H9 (cell line): Measurements from ENCODE around the gene OSBP2. TPM values are rescaled to one million over a fixed set of nuclear protein-coding genes. Genes with fewer than 3 reads are reported as not detected.

Experiments used
- DNase-seq: peaks from one replicate; pipeline ENCODE4 v3.0.0-alpha.2; 2017
- H2AFZ ChIP-seq: one replicate; pipeline ENCODE4 v1.6.1; 2013; ENCODE audit warnings: mild to moderate bottlenecking, low read length, control low read depth, moderate library complexity
- H2AK5ac ChIP-seq: 2 replicates; pipeline ENCODE4 v1.6.1; 2013; ENCODE audit warnings: low read length, control low read depth, mixed read lengths; ENCODE audit not compliant: insufficient read length
- H2BK120ac ChIP-seq: one replicate; pipeline ENCODE4 v1.6.1; 2013; ENCODE audit warnings: low read depth, mild to moderate bottlenecking, low read length, control low read depth, inconsistent platforms; ENCODE audit not compliant: poor library complexity, severe bottlenecking
- H2BK12ac ChIP-seq: 2 replicates; pipeline ENCODE4 v1.6.1; 2013; ENCODE audit warnings: low read length, control low read depth, mixed read lengths, low read depth; ENCODE audit not compliant: insufficient read length
- H2BK15ac ChIP-seq: 2 replicates; pipeline ENCODE4 v1.6.1; 2013; ENCODE audit warnings: low read depth, low read length, control low read depth
- H2BK20ac ChIP-seq: one replicate; pipeline ENCODE4 v1.6.1; 2013; ENCODE audit warnings: low read depth, mild to moderate bottlenecking, low read length, control low read depth, inconsistent platforms; ENCODE audit not compliant: poor library complexity, severe bottlenecking
- H2BK5ac ChIP-seq: 2 replicates; pipeline ENCODE4 v1.6.1; 2013; ENCODE audit warnings: low read length, control low read depth, mixed read lengths; ENCODE audit not compliant: insufficient read length
- H3K14ac ChIP-seq: 2 replicates; pipeline ENCODE4 v1.6.1; 2013; ENCODE audit warnings: low read length, control low read depth; ENCODE audit not compliant: insufficient read depth
- H3K18ac ChIP-seq: 2 replicates; pipeline ENCODE4 v1.6.1; 2013; ENCODE audit warnings: low read depth, mild to moderate bottlenecking, mixed read lengths, low read length, control low read depth; ENCODE audit not compliant: insufficient read length
- H3K23ac ChIP-seq: 2 replicates; pipeline ENCODE4 v1.6.1; 2013; ENCODE audit warnings: low read length, control low read depth, mixed read lengths, low read depth; ENCODE audit not compliant: insufficient read length
- H3K23me2 ChIP-seq: 2 replicates; pipeline ENCODE4 v1.6.1; 2013; ENCODE audit warnings: low read depth, mild to moderate bottlenecking, mixed read lengths, low read length, control low read depth; ENCODE audit not compliant: insufficient read length, poor library complexity, severe bottlenecking
- H3K27ac ChIP-seq: 2 replicates; pipeline ENCODE4 v1.5.1; 2013; ENCODE audit warnings: low read length, control low read depth, mixed read lengths, low read depth; ENCODE audit not compliant: insufficient read length
- H3K27me3 ChIP-seq: 2 replicates; pipeline ENCODE4 v1.6.1; 2013; ENCODE audit warnings: low read length, control low read depth, inconsistent platforms; ENCODE audit not compliant: insufficient read depth
- H3K4ac ChIP-seq: 2 replicates; pipeline ENCODE4 v1.6.1; 2013; ENCODE audit warnings: low read depth, mild to moderate bottlenecking, control low read depth, inconsistent platforms, low read length, moderate library complexity
- H3K4me1 ChIP-seq: 2 replicates; pipeline ENCODE4 v1.6.1; 2013; ENCODE audit warnings: low read length, control low read depth, inconsistent platforms; ENCODE audit not compliant: insufficient read depth
- H3K4me2 ChIP-seq: 2 replicates; pipeline ENCODE4 v1.6.1; 2013; ENCODE audit warnings: low read length, control low read depth, mixed read lengths; ENCODE audit not compliant: insufficient read length, insufficient read depth
- H3K56ac ChIP-seq: 2 replicates; pipeline ENCODE4 v1.6.1; 2013; ENCODE audit warnings: low read depth, mild to moderate bottlenecking, mixed read lengths, low read length, control low read depth; ENCODE audit not compliant: insufficient read length
- H3K79me1 ChIP-seq: 2 replicates; pipeline ENCODE4 v1.6.1; 2013; ENCODE audit warnings: low read depth, mild to moderate bottlenecking, moderate library complexity, low read length, control low read depth, inconsistent platforms; ENCODE audit not compliant: insufficient read depth, poor library complexity, severe bottlenecking
- H3K79me2 ChIP-seq: 2 replicates; pipeline ENCODE4 v1.6.1; 2013; ENCODE audit warnings: low read length, control low read depth, inconsistent platforms; ENCODE audit not compliant: insufficient read depth
- H3K9ac ChIP-seq: 2 replicates; pipeline ENCODE4 v1.6.1; 2013; ENCODE audit warnings: low read length, control low read depth, mixed read lengths; ENCODE audit not compliant: insufficient read length; ENCODE audit errors: extremely low read depth
- H3K9me3 ChIP-seq: one replicate; pipeline ENCODE4 v1.6.1; 2013; ENCODE audit warnings: low read depth, low read length, inconsistent platforms; ENCODE audit not compliant: control insufficient read depth
- H3T11ph ChIP-seq: one replicate; pipeline ENCODE4 v1.6.1; 2013; ENCODE audit warnings: mild to moderate bottlenecking, low read length, control low read depth, inconsistent platforms
- H4K20me1 ChIP-seq: one replicate; pipeline ENCODE4 v1.6.1; 2013; ENCODE audit not compliant: control insufficient read depth, insufficient read length, insufficient read depth
- H4K5ac ChIP-seq: 2 replicates; pipeline ENCODE4 v1.6.1; 2013; ENCODE audit warnings: low read depth, mild to moderate bottlenecking, mixed read lengths, low read length, control low read depth; ENCODE audit not compliant: insufficient read length
- H4K8ac ChIP-seq: replicated peaks from 2 replicates; pipeline ENCODE4 v1.6.1; 2013; ENCODE audit warnings: low read length, control low read depth, mixed read lengths, low read depth; ENCODE audit not compliant: insufficient read length
- H4K91ac ChIP-seq: 2 replicates; pipeline ENCODE4 v1.6.1; 2013; ENCODE audit warnings: low read depth, mild to moderate bottlenecking, moderate library complexity, mixed read lengths, low read length, control low read depth; ENCODE audit not compliant: insufficient read length
- H3K27ac Mint-ChIP-seq, 3 experiments: 2 replicates in 2 of 3; 3 replicates in 1 of 3; pipeline ENCODE4 v1.8.0; 2020 to 2021; ENCODE audit warnings: mixed read lengths in 3 of 3, mild to moderate bottlenecking in 1 of 3, moderate library complexity in 1 of 3
- H3K27me3 Mint-ChIP-seq: 2 replicates; pipeline ENCODE4 v1.8.0; 2021; ENCODE audit warnings: low read depth, mild to moderate bottlenecking, moderate library complexity, mixed read lengths
- H3K36me3 Mint-ChIP-seq, 3 experiments: 2 replicates in 2 of 3; 3 replicates in 1 of 3; pipeline ENCODE4 v1.8.0; 2020 to 2021; ENCODE audit warnings: low read depth in 3 of 3, mixed read lengths in 3 of 3; ENCODE audit not compliant: insufficient read depth in 1 of 3
- H3K4me1 Mint-ChIP-seq, 2 experiments: 2 replicates each; pipeline ENCODE4 v1.8.0; 2020; ENCODE audit warnings: mixed read lengths in 2 of 2
- H3K4me3 Mint-ChIP-seq, 2 experiments: 2 replicates in 1 of 2; 3 replicates in 1 of 2; pipeline ENCODE4 v1.8.0; 2020 to 2021; ENCODE audit warnings: mild to moderate bottlenecking in 2 of 2, mixed read lengths in 2 of 2, moderate library complexity in 1 of 2
- H3K9me3 Mint-ChIP-seq, 2 experiments: 2 replicates in 1 of 2; 3 replicates in 1 of 2; pipeline ENCODE4 v1.8.0; 2020; ENCODE audit warnings: mild to moderate bottlenecking in 2 of 2, mixed read lengths in 2 of 2, moderate library complexity in 1 of 2
- CTCF ChIP-seq: fragments of 200-600 bp; sonication (generic); conservative IDR thresholded peaks from 3 replicates; pipeline ENCODE4 v1.8.0; 2021; ENCODE audit warnings: antibody characterized with exemption, mild to moderate bottlenecking
- WGBS: extraction: QIAGEN DNeasy Blood & Tissue Kit; methylation state at CpG from one replicate; pipeline ENCODE4 v1.1.7; 2013; ENCODE audit warnings: missing lambda C conversion rate, low lambda C conversion rate, mixed read lengths; ENCODE audit not compliant: insufficient read length; ENCODE audit errors: extremely low coverage; 5-methylcytosine and 5-hydroxymethylcytosine counted together
- total RNA-seq: library from RNA; stranded (reverse); gene quantifications from 2 replicates; pipeline ENCODE4 v1.2.1, GENCODE V29; 2021

OSBP2 gene
- total RNA-seq, 1 experiment from 2014 or later, result 3.4 TPM

GRCh38 chr22:30813936-30814335 lies 119.3 kb downstream of the OSBP2 start:
- no peak overlapping the region for H2BK5ac ChIP-seq
- no peaks in the 10 kb centered on the region for H3K9me3 ChIP-seq
- H3K14ac ChIP-seq, result no peak overlapping the region
- WGBS, result no CpG with 5 or more reads among the region's 7 CpGs
- no peaks in the 10 kb centered on the region; a peak in 1 of 5 replicates for H3K9me3 Mint-ChIP-seq
- peaks cover 4% of the 10 kb centered on the region for H4K20me1 ChIP-seq
- H3K27ac ChIP-seq, result no peak overlapping the region
- no peak overlapping the region for H3K4ac ChIP-seq
- no peak overlapping the region for H2BK120ac ChIP-seq
- no peak overlapping the region for H3K4me3 Mint-ChIP-seq
- no peak overlapping the region for H3K9ac ChIP-seq
- H3K27me3 ChIP-seq, result no peaks in the 10 kb centered on the region
- H3K79me1 ChIP-seq, result no peaks in the 10 kb centered on the region
- H3K36me3 Mint-ChIP-seq, result no peaks in the 10 kb centered on the region; a peak in 1 of 7 replicates
- H2BK15ac ChIP-seq, result no peak overlapping the region
- no peak overlapping the region for H3K18ac ChIP-seq
- H4K91ac ChIP-seq, result no peak overlapping the region
- H3K56ac ChIP-seq, result no peak overlapping the region
- H4K8ac ChIP-seq, result no peak overlapping the region
- H3K27ac Mint-ChIP-seq, result no peak overlapping the region
- no peaks in the 10 kb centered on the region; the same call in 1 of the 2 replicates for H3K27me3 Mint-ChIP-seq
- no peak for DNase-seq
- H2AK5ac ChIP-seq, result no peak overlapping the region
- no peak overlapping the region for H2BK12ac ChIP-seq
- no peaks in the 10 kb centered on the region for H3K79me2 ChIP-seq
- H3K4me2 ChIP-seq, result no peak overlapping the region
- no peaks in the 10 kb centered on the region for H3K23me2 ChIP-seq
- no peak overlapping the region for H2BK20ac ChIP-seq
- H3K4me1 ChIP-seq, result no peaks in the 10 kb centered on the region
- no peak overlapping the region for H3T11ph ChIP-seq
- H2AFZ ChIP-seq, result no peak overlapping the region
- H3K23ac ChIP-seq, result no peak overlapping the region
- no peak overlapping the region for H4K5ac ChIP-seq
- no peaks in the 10 kb centered on the region for H3K4me1 Mint-ChIP-seq
- no peak for TF ChIP-seq CTCF
